ENCODE data around the gene FUT8. TPM values are rescaled to one million over a fixed set of nuclear protein-coding genes. Genes with fewer than 3 reads are reported as not detected.

FUT8 gene
- total RNA-seq, result 9.0 and 12.2 TPM in 2 replicates

GRCh38 chr14:65412032-65412846 is at the start of gene FUT8:
Gene FUT8, plus strand, starts transcription at chr14:65412730. Its CDS starts 148,834 bp downstream, at chr14:65561564.

Data from dermis lymphatic vessel endothelial cell (primary cell).